ENCODE measurements around the gene SYT13.

The SYT13 gene, protein sequence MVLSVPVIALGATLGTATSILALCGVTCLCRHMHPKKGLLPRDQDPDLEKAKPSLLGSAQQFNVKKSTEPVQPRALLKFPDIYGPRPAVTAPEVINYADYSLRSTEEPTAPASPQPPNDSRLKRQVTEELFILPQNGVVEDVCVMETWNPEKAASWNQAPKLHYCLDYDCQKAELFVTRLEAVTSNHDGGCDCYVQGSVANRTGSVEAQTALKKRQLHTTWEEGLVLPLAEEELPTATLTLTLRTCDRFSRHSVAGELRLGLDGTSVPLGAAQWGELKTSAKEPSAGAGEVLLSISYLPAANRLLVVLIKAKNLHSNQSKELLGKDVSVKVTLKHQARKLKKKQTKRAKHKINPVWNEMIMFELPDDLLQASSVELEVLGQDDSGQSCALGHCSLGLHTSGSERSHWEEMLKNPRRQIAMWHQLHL

DNA sequence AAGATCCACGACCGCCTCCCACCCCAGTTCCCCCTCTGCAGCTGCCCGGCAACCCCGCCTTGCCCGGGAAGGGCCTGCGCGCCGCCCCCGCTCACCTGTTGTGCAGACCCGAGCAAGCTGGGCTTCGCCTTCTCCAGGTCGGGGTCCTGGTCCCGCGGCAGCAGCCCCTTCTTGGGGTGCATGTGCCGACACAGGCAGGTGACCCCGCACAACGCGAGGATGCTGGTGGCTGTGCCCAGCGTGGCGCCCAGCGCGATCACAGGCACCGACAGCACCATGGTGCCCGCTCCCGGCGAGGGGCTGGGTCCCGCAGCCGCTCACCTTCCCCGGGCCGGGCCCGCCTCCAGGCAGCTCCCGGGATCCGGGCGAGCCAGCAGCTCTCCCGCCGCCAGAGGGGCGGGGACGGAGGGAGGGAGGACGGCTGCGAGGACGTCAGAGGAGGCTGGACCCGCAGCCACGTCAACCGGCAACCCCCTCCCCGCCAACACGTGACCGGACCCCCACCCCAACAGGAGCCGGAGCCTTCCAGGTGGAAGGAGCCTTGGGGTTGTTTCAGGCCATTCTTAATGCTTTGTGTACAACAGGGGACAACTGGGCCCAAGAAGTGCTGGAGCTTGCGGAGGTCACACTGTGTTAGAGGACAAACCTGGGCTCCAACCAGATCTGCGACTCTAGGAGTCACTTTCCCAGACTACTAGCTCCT is at the start of gene SYT13:
SYT13 (minus strand) TSS at position 412 of the 703 bp plus-strand sequence; CDS start at position 278, 134 bp downstream.
- no peak for DNase-seq (ENCODE audit: low read depth in 2 of 2)

DNA sequence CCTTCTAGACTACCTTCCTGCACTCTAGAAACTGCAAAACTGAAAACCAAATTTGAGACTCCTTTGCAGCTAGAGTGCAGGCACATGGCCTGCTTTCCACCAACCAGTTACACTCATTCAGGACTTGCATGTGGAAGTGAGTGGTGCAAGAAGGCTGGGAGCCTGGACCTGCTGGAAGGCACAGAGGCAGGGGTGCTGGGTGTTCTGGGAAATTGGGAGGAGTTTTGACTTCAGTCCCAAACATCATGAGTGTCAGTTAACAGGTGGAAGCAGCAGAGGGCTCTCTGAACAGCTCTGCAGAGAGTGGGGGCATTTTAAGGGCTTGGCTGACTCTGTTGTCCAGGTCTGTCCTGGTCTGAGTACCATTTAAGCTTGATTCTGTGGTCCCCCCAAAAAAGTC is 49.3 kb upstream of the SYT13 start:
- DNase-seq (ENCODE audit: low read depth in 2 of 2) = no peak

DNA sequence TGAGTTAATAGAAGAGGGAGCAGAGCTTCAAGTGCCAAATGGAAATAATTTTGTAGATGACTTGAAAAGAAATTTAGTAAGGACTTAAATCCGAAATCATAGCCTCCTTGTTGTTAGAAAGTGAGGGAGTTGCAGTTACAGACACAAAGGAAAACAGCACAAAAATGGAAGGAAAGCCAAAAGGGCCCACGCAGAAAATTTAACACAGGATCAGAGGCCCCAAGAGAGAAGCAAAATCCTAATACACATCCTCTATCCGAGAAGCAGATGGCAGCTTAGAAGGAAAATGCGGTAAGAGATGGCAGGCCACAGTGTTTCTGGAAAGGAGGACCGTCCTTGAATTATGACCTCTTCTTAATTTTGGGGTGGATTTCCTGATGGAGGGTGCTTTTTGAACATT is 48.7 kb upstream of the SYT13 start:
- no peak for DNase-seq (ENCODE audit: low read depth in 2 of 2)

DNA sequence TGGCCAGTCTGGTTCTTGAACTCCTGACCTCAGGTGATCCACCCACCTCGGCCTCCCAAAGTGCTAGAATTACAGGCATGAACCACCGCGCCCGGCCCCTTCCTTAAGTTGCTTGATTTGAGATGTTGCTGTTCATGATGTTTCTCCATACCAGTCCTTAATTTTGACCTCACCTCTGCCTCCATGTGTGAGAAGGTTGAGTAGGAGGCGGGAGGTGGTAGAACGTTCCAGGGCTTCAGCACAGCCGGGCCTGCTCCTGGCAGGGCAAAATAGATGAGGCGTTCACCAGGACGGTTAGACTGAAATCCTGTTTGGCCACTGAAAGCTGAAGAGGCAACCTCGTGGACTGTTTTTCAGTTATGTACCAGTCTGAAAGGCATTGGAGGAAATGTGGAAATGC is 48.3 kb upstream of the SYT13 start:
- DNase-seq (ENCODE audit: low read depth in 2 of 2) = no peak

DNA sequence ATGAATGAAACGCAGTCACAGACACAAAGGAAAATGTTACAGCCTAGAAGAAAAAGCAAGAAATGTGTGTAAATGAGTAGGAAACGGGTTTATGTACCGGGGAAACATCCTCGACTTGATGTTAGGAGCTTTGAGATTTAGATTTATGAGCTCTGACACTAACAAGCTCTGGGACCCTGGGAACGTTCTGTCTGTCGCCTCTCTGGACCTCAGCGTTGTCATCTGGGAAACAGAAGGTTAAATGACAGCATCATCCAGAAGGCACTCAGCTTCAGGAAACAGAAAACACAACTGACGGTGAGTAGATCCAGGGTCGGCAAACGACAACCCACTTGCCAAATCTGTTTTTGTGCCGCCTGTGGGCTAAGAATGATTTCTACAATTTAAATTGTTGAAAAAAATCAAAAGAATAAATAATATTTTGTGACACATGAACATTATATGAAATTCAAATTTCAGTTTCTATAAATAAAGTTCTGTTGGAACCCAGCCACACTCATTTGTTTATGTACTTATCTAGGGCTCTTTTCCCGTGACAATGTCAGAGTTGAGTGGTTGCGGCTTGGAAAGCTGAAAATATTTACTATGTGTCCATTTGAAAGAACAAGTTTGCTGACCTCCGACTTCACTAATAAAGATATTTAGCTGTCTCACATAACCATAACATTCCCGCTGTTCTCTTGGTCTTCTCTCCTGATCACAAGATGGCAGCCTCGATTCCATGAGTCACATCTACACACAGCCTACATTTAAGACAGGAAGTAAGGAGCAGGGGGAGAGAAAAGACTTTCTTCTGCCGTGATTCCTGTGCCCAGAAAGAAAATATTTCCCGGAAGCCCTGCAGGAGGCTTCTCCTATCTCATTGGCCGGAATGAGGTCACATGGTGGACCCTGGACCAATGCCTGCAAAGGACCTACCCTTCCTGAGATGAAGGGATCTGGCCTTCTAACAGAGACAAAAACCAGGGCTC is 47.1 kb upstream of the SYT13 start:
- no peak for DNase-seq (ENCODE audit: low read depth in 2 of 2)

DNA sequence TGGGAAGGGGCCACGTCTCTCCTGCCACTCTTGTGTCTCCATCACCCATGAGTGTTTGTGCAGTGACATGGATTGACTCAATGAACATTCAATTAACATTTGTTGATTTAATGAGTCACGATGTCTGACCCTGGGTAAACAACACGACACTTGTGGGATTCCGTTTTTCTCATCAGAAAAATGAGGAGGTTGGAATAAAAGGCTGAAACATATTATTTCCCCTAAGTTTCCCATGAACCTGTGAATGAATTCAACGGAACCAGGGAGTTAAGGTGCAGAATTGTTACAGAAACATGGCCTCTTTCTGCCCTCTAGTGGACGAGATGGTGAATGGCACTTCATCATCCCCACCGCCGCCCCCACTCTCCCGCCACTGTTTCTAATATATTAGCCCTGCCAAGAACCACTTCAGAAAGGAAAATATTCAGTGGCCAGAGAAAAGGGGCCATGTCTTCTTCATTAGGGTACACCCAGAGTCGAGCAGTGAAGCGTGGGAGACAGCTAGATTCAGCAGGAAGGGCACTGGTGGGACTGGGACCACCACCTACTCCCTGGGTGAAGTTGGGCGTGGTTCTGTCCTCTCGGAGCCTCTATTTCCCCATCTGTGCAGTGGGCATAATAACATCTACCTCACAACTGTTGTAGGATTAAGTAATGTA is 46.3 kb upstream of the SYT13 start:
- DNase-seq (ENCODE audit: low read depth in 2 of 2) = peak in 1 of 2 donors; percentile 12

DNA sequence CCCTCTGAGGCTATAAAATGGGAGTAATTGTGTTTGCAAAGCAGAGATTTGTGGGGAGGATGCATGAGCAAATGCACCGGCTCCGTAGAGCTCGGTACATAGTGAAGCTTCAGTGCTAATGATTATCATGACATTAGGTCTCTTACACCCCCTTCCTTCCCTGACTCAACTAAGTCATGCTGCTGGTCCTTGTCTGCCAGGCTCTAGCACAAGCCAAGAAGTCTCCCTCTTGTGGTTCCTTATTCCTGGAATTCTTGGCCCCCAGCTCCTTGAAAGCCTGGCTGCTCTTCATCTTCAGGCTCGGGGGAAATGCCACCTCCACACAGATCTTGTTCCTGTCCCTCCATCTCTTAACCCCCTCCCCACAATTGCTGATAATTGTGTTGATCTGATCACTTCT is 45.7 kb upstream of the SYT13 start:
- DNase-seq (ENCODE audit: low read depth in 2 of 2) = no peak

DNA sequence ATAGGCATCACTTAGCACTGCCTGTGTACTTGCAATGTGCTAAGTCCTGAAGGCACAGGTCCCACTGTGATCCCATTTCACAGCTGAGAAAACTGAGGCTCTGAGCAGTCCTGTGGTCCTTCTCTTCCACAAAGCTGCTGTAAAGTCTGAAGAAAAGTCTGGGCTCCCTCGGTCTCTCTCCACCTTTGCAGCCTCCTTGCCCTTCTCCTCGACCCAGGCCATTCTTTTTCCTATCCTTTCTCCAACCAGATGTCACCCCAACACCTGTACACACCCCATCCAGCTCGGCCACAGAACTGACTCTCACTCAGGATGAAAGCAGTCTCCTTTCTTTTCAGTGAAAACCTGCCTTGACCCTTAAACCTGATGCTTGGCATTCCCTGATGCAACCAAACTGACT is 42.6 kb upstream of the SYT13 start:
- DNase-seq (ENCODE audit: low read depth in 2 of 2) = no peak

DNA sequence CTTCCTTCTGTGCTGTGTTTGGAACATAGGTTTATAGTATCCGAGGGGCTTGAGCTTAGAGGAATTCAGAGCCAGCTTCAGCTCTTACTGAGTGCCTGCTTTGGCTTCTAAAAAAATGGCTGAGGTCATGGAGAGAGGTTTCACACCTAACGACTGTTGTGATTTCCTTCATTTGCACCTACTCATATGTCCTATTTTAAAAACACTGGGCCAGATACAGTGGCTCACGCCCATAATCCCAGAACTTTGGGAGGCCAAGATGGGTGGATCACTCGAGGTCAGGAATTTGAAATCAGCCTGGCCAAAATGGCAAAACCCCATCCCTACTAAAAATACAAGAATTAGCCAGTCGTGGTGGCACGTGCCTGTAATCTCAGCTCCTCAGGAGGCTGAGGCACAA is 38.3 kb upstream of the SYT13 start:
- no peak for DNase-seq (ENCODE audit: low read depth in 2 of 2)

DNA sequence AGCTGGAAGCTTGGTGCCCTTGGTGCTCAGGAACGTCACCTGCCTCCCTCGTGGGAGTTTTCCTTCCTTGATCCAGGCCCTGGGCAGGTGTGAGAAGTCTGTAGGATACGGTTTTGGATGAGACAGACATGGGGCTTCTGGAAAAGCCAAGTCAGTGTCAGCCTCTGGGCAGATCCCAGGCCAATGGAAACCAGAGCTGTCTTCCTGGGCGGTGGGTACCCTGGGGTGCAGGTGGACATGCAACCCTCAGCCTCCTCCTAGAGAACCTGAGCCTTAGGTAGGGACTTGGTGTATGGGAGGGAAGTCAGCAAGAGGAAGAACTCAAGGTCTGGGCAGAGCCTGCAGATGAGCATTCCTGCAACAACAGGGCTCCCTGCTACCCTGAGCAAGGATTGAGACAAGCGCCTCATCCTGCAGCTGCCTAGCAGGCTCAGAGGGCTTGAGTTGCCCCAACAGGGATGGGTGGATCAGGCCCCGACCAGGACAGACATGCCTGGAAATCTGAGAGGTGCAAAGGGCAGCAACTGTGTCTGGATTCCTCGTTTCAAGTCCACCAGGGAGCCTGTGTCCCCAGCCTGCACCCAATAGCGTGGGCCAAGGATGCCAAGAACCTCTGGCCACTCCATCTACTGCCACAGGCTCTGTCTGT is 37.6 kb upstream of the SYT13 start:
- no peak for DNase-seq (ENCODE audit: low read depth in 2 of 2)

DNA sequence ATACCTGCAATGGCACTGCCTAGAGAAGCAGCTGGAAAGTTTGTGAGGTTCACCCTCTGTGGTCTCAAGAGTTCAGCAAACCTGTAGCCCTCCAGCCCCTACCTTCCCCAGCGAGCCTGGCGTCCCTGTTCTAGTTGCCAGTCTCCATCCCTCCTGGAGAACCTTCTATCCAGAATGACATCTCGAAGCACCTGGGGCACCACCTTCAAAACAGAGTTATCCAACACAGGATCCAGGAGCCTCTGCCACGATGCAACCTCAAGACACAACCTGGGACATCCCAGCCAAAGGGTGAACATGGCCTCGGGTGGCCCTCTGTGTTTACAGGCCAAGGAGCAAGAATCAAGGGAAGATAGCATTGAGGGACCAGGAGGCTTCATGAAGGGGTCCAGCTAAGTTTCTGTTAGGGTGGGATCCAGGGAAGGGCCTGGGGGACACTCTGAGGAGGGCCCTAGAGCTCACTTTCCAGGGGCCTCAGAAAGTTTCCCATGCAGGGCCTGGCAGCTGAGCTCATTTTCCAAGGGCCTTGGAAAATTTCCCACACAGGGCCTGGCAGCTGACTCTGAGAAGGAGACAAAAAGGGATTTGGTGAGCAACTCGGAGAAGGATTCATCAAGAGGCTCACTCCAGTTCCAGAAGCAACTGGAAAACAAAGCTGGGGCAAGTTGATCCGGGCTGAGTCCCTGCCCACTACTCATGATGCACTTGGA is 36.9 kb upstream of the SYT13 start:
- DNase-seq (ENCODE audit: low read depth in 2 of 2) = no peak

DNA sequence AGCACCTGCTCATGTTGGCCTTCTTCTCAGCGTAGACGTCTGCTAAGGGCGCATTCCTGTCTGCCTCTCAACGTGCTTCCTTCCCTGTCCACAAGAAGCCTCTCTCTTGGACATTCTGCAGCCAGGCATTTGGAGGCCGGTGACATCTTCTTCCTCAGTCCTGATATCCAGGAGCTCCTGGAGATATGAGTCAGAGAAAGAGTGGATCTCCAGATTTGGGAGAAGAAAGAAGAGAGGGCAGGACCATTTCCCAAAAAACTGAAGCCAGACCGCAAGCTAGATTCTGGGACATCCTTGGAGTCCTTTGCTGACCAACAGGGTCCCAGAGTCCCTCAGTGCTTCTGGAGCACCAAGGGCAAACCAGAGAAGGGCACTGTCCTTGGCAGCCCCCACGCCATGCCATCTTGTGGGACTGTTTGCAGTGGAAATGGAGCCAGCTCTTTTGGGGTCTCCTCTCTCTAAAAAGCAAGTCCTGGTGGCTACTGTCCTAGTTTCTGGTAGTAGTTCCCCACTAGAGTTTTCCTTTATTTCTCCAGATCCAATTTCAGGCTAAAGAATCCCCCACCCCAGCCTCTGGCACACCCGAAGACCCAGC is 36.1 kb upstream of the SYT13 start:
- no peak for DNase-seq (ENCODE audit: low read depth in 2 of 2)

DNA sequence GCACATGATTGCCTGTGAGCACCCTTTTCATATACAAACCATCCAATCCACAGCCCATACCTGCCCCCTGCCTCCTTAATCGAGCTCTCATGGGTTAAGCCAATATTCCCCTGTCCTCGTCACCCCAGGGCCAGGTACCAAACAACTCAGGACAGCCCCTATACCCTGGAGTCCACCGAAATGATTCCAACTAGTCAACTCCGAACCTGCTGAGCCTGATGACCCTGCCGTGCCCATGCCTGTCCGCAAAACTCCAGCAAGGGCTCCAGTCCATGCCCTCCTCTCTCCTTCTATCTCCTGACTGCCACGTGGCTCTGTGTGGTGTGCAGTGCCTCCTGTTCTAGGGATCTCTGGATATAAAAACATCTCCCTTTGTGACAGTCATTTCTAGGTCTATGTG is 35.5 kb upstream of the SYT13 start:
- DNase-seq (ENCODE audit: low read depth in 2 of 2) = no peak

DNA sequence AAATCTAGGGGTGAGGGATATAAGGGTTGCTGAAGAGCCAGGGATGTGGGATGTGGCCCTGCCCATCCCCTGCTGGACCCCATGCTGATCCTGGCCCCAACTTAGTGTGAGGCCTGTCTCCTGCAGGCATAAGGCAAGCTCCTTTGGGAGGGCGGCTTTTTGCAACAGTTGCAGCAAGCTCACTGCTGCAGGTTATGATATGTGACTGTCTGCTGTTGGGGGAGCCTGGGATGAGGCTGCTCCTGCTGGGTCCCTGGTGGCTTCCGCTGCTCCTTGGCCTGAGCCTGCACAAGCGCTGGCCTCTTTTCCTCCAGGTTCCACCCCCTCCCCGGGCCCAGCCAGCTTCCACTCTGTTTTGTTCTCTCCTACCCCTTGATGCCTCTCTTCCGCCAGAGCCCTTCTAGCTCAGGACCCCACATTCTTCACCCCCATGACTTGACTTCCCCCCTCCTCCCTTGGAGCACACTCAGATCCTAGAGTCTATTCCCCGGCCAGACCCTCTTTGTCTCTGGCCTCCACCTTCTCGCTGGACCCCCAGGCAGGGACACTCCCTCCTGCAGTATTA is 35.0 kb upstream of the SYT13 start:
- DNase-seq (ENCODE audit: low read depth in 2 of 2) = no peak

DNA sequence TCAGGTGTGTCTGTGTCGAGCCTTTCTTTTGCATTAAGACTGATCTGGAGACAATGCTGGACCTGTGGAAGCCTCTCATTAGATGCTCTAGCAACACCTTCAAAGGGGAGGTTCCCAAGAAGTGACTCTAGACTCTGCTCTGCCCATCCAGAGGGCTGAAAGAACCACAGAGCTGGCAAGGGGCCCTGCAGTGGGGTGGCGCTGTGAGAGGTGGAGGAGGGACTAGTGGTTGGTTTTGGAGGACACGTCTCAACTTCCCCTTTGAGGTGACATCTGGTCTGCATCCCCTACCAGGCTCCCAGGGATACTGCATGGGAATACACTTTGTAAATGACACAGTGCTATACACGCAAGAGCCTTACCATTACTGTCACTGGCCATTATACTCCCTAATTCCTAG is 34.2 kb upstream of the SYT13 start:
- DNase-seq (ENCODE audit: low read depth in 2 of 2) = no peak

DNA sequence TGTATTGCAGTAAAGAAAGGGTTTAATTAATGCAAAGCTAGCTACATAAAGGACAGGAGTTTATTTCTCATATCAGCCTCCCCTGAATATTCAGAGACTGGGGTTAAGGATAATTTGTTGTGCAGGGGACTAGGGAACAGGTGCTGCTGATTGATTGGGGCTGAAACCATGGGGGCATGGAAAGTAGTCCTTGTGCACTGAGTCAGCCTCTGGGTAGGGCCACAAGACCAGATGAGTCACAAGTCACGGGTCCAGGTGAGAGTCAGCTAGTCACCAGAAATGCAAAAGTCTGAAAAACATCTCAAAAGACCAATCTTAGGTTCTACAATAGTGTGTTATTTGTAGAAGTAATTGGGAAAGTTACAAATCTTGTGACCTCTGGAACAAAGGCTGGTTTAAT is 32.9 kb upstream of the SYT13 start:
- DNase-seq (ENCODE audit: low read depth in 2 of 2) = no peak

DNA sequence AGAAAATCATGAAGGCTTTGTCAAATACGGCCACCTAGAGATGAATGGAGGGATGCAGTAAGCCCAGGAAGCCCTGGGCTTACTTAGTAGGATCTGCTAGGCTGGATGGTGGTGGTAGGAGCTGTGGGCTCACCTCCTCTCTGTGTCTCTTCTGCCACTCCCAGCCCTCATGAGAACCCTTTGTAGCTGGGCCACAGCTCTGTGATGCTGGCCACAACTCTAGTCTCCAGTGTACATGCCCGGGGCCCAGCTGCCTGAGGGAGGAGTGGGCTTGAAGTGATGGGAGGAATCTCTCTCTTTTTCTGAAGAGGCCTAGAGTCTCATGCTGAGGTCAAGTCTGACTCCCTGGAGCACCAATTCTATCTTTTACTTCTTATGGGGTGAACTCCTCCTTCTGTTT is 32.4 kb upstream of the SYT13 start:
- no peak for DNase-seq (ENCODE audit: low read depth in 2 of 2)

DNA sequence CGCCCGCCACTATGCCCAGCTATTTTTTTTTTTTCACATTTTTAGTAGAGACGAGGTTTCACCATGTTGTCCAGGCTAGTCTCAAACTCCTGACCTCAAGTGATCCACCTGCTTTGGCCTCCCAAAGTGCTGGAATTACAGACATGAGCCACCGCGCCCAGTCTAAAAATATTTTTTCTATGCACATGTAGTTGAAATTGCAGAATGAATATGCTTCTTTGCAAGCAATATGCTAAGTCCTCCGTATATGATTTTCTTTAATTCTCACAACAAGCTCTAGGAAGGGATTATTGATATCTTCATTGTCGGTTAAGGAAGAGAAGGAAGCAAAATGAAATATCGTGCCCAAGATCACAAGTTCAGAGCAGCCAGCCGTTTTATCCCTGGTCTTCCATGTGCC is 30.1 kb upstream of the SYT13 start:
- no peak for DNase-seq (ENCODE audit: low read depth in 2 of 2)

DNA sequence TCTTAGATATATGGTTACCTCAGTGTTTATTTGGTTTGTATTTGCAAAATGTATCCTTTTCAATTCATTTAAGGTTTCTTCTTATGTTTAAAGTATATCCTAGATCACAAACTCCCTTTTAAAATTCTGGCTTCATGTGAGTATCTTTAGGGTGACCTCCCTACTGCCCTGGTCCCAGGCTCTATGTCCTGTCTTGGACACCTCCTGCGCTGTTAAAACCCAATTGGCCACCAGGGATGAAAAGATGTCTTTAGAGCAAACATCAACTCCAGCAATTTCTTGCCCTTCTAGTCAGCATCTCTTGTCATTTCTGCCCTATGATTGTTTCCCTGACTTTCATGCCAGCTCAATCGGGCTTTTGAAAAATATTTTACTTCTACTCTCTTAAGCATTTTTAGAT is 28.8 kb upstream of the SYT13 start:
- DNase-seq (ENCODE audit: low read depth in 2 of 2) = no peak
